ENCODE results near the gene VWA8.
A peak's percentile ranks its signal among the peaks of the same experiment; 100 is the strongest.

The VWA8 gene

GRCh38 chr13:41722684-41723535, 238.0 kb downstream of the VWA8 start:
- DNase-seq = no peak

DNA sequence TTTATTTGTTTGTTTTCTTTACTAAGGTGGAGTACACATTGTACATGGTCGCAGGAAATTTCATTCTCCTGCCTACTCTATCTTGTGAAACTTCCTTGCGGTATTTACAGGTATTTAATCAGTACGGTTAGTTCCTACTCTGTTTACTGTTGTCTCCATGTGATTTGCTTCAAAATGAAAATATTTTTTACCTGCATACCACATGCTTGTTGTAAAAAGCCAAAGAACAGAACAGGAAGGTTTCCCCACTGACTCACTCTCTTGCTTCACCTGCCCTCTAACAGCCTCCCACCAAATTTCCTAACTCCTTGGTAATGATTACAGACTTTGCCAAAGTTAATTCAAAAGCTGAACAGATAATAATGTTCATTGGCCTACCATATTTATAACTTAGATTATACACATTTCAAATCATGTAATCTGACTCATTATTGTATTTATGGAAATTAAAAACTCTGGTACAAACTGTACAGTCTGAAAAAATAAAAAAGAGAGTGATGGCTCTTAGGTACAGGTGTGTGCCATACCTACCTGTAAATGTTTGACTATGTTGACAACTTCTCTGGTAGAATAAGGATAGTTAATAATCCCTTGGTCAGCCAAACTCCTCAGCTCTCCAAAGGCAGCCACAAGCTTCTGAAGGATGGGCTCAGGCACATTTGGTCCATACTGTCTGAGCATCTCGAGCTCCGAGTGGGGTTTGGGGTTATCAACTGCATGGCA, 239.9 kb downstream of the VWA8 start:
- no peak for DNase-seq

GRCh38 chr13:41716236-41716635, 244.7 kb downstream of the VWA8 start:
- DNase-seq = no peak

DNA sequence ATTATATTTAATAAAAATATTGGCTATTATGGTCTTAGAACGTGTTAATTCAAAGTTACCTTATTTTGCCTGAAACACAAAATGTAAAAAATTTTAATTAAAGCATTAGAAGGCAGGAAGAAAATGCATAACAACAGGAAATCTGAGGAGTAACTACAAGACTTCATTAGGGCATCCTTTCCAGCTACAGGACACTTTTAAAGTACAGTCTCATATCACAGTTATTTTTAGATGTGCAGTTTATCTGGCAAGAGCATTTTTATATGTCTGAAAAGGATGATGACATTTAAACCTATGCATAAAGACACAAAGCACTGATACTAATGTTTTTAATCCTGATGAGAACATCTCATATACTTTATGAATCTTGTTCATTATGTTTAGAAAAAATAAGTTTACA, 247.5 kb downstream of the VWA8 start:
- no peak for DNase-seq

DNA sequence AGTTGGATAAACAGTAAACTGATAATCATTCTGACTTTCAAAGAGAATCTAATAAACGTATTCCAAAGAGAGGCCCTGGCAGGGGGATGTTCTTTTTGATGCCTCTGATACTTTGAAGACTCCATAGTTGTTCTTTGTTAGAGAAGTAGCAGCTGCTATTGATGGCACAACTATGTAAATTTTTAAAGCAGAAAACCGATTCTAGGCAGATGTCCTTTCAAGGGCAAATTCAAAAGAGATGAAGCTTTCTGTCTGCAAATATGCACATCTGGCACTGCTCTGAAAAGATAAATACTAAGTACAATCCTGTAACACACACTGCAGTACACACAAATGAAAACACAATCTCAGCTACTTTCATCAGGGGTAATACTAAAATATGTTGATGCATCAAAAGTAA, 250.1 kb downstream of the VWA8 start:
- DNase-seq = no peak

DNA sequence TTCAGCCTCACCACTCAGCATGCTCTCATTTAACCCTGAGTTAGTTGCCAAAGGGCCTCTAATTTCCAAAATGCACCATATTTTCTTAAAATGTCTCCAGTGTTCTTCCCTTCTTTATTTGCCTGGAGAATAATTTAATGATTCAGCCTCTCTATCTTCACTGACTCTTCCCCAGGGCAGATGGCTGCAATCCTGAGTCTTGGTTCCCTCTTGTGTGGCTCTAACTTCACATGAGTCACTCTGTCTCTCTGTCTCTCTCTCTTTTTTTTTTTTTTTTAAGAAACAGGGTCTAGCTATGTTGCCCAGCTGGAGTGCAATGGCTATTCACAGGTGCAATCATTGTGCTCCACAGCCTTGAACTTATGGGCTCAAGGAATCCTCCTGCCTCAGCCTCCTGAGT, 251.4 kb downstream of the VWA8 start:
- no peak for DNase-seq

- no peak for DNase-seq
These were observed 252.2 kb downstream of the VWA8 start for GRCh38 chr13:41708713-41709112.

- DNase-seq = no peak
These were observed 253.6 kb downstream of the VWA8 start for GRCh38 chr13:41707194-41707821.

DNA sequence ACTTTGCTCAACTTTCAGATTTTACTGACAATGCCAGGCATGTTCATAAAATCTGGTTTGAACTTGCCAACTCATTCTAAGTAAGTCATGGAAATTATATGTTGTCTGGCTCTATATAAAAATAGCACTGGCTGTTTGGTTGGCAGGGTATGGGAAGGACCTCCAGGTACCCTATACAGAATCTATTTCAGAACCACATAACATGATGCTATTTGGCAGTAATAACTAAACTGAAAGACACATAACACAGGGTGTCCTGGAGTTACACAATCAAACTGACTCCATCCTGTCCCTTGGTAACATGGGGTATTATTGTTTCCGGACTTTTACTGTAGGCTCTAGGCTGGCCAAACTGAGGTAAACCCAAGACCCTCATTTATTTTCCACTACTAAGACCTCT, 254.8 kb downstream of the VWA8 start:
- DNase-seq = no peak

- DNase-seq = no peak
These were observed 258.4 kb downstream of the VWA8 start for GRCh38 chr13:41702540-41702939.

- DNase-seq = no peak
These were observed 259.2 kb downstream of the VWA8 start for GRCh38 chr13:41701676-41702075.

- no peak for DNase-seq
These were observed 260.1 kb downstream of the VWA8 start for GRCh38 chr13:41700790-41701310.

GRCh38 chr13:41699759-41700158, 261.1 kb downstream of the VWA8 start:
- DNase-seq = no peak

DNA sequence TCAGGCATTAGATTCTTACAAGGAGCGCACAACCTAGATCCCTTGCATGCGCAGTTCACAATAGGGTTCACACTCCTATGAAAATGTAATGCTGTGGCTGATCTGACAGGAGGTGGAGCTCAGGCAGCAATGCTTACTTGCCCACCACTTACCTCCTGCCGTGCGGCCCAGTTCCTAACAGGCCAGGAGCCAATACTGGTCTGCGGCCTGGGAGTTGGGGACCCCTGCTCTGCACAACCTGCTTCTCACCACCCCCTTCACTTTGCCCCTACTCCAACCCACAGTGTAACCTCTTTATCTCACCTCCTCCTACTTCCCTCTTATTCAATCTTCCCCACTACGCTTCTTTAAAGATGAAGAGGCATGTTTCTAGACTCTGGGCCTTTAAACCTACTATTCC, 263.3 kb downstream of the VWA8 start:
- DNase-seq = no peak

- no peak for DNase-seq
These were observed 264.5 kb downstream of the VWA8 start for GRCh38 chr13:41696163-41697003.

GRCh38 chr13:41694545-41695301, 266.2 kb downstream of the VWA8 start:
- DNase-seq = peak; percentile 32 to 52

DNA sequence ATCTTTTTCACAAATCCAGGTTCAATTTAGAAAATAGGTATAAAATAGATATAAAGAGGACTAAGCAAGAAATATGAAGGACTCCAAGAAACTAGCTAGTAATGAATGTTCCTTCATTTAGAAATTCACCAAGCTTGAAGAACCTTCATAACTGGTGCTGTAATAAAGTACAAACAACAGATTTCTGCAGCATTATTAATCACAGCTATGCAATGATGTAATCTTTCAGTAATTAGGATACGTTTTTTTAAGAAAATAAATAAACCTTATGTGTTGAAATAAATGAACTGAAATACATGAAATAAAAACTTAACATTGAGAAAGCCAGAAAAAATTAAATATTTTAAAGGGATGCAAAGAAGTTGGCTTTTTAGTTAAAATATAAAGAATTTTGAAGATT, 267.5 kb downstream of the VWA8 start:
- no peak for DNase-seq

- DNase-seq = no peak
These were observed 269.6 kb downstream of the VWA8 start for GRCh38 chr13:41691274-41691673.

GRCh38 chr13:41682766-41683165, 278.1 kb downstream of the VWA8 start:
- DNase-seq = no peak

- DNase-seq = no peak
These were observed 278.9 kb downstream of the VWA8 start for GRCh38 chr13:41682001-41682400.

DNA sequence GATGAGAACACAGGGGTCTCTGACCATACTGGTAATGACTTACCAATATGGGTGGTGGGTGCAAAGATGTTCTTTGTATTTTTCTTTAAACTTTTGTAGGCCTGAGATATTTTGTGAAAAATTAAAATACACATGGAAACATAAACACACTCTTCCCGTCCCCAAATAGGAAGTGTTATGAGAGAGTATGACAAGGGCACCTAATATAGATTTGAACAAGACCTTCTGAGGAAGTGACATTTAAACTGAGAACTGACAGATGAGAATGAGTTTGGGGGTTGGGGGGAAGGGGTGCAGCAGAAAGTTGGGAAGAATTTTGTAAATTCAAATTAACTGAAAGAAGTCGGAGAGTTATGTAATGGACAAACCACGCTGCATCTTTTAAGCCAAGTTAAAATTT, 279.3 kb downstream of the VWA8 start:
- no peak for DNase-seq

GRCh38 chr13:41680900-41681299, 280.0 kb downstream of the VWA8 start:
- no peak for DNase-seq

Data from SHP77 (cell line).